Lung (tissue), 12 donors: ENCODE results near the gene CLEC20A. TPM values are rescaled to one million over a fixed set of nuclear protein-coding genes. Genes with fewer than 3 reads are reported as not detected.

ENCODE experiments used
- ATAC-seq: fragments of 200-7000 bp; cut with Tn5 transposase; one replicate; pipeline ENCODE4 v1.9.1; 2020; ENCODE audit warnings: moderate number of reproducible peaks; ENCODE audit not compliant: insufficient read depth, low FRiP score
- DNase-seq, 3 donors: peaks; one replicate each; pipeline ENCODE4 v3.0.0-alpha.2; 2013 to 2017
- H3K27ac ChIP-seq, 2 donors: one replicate each; pipeline ENCODE4 v1.5.1; 2013; ENCODE audit warnings: mild to moderate bottlenecking in 2 of 2, moderate library complexity in 2 of 2, control low read depth in 1 of 2, inconsistent platforms in 1 of 2, low read depth in 1 of 2, low read length in 1 of 2
- H3K27me3 ChIP-seq, 3 donors: one replicate each; pipeline ENCODE4 v1.5.1; 2013; ENCODE audit warnings: low read length in 2 of 3; ENCODE audit not compliant: control insufficient read depth in 3 of 3, insufficient read depth in 3 of 3
- H3K36me3 ChIP-seq, 4 donors: one replicate each; pipeline ENCODE4 v1.5.1; 2013; ENCODE audit warnings: low read length in 4 of 4, mild to moderate bottlenecking in 1 of 4, moderate library complexity in 1 of 4; ENCODE audit not compliant: control insufficient read depth in 4 of 4, insufficient read depth in 4 of 4
- H3K4me1 ChIP-seq, 5 donors: one replicate each; pipeline ENCODE4 v1.5.1; 2013; ENCODE audit warnings: low read length in 5 of 5, mild to moderate bottlenecking in 2 of 5, moderate library complexity in 1 of 5; ENCODE audit not compliant: control insufficient read depth in 5 of 5, insufficient read depth in 5 of 5
- H3K4me3 ChIP-seq: one replicate; pipeline ENCODE4 v1.5.1; 2013; ENCODE audit warnings: mild to moderate bottlenecking, control low read depth, moderate library complexity
- H3K9ac ChIP-seq, 2 donors: one replicate each; pipeline ENCODE4 v1.5.1; 2013; ENCODE audit warnings: low read length in 2 of 2, control low read depth in 1 of 2; ENCODE audit not compliant: insufficient read depth in 1 of 2
- H3K9me3 ChIP-seq, 4 donors: one replicate each; pipeline ENCODE4 v1.5.1; 2013; ENCODE audit warnings: low read length in 3 of 4, mild to moderate bottlenecking in 1 of 4, moderate library complexity in 1 of 4; ENCODE audit not compliant: control insufficient read depth in 4 of 4, insufficient read depth in 3 of 4
- WGBS, 2 donors: extraction: QIAGEN DNeasy Blood & Tissue Kit; methylation state at CpG; one replicate each; pipeline ENCODE4 v1.1.7; 2013; 5-methylcytosine and 5-hydroxymethylcytosine counted together
- polyA plus RNA-seq, 2 donors: library from polyadenylated mRNA; stranded (reverse); fragments of 200-250 nt; gene quantifications; one replicate each; pipeline ENCODE4 v1.2.1, GENCODE V29; 2013
- total RNA-seq, 2 donors: library from RNA; depleted of rRNA in 1 of 2; stranded (reverse); fragments of >200 nt in 1 of 2; gene quantifications; one replicate each; pipeline ENCODE4 v1.2.1, GENCODE V29; 2014 to 2021
- TF ChIP-seq, protein P1 (sequence below): IDR thresholded peaks from 2 replicates; pipeline ENCODE4 v1.5.1; 2012; ENCODE audit warnings: mild to moderate bottlenecking; ENCODE audit errors: control extremely low read depth, extremely low read depth
- donor health status: control.
- donor health status: control.
- donor health status: Bipolar disorder and iron deficiency.
- donor health status: healthy.
- donor health status: DM: yes; HTN: yes; CAD: no.

CLEC20A gene
- total and polyA plus RNA-seq, 4 donors = 0.14 TPM; not detected in 3

DNA sequence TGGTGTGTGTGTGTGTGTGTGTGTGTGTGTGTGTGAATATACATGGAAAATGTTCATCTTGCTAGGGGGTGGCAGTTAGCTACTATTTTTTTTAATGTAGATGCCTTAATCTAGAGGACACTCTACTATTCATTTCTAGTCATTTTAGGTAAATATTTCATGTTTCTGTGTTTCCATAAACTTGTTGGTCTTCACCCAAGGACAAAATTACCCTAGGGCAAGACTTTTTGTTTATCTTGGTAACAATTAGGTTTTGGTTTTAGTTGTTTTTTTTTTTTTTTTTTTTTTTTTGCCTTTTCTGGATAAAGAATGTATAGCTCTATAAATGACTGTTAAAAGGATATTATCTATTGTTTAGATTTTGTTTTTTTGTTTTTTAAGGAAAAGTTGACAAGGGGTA is 32.2 kb downstream of the CLEC20A start:
- H3K4me1 ChIP-seq = peaks cover 0 to 5% (median 0%) of the 10 kb centered on the region in 5 donors
- peaks cover 0 to 2% (median 0%) of the 10 kb centered on the region in 4 donors for H3K9me3 ChIP-seq
- DNase-seq = no peak
- H3K27me3 ChIP-seq = no peaks in the 10 kb centered on the region
- H3K27ac ChIP-seq = no peak overlapping the region
- TF ChIP-seq, protein P1, sequence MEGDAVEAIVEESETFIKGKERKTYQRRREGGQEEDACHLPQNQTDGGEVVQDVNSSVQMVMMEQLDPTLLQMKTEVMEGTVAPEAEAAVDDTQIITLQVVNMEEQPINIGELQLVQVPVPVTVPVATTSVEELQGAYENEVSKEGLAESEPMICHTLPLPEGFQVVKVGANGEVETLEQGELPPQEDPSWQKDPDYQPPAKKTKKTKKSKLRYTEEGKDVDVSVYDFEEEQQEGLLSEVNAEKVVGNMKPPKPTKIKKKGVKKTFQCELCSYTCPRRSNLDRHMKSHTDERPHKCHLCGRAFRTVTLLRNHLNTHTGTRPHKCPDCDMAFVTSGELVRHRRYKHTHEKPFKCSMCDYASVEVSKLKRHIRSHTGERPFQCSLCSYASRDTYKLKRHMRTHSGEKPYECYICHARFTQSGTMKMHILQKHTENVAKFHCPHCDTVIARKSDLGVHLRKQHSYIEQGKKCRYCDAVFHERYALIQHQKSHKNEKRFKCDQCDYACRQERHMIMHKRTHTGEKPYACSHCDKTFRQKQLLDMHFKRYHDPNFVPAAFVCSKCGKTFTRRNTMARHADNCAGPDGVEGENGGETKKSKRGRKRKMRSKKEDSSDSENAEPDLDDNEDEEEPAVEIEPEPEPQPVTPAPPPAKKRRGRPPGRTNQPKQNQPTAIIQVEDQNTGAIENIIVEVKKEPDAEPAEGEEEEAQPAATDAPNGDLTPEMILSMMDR = no peak
- H3K36me3 ChIP-seq = peaks cover 11 to 42% (median 29%) of the 10 kb centered on the region in 4 donors
- H3K9ac ChIP-seq = no peak overlapping the region
- no peak overlapping the region for H3K4me3 ChIP-seq
- ATAC-seq = no peak

DNA sequence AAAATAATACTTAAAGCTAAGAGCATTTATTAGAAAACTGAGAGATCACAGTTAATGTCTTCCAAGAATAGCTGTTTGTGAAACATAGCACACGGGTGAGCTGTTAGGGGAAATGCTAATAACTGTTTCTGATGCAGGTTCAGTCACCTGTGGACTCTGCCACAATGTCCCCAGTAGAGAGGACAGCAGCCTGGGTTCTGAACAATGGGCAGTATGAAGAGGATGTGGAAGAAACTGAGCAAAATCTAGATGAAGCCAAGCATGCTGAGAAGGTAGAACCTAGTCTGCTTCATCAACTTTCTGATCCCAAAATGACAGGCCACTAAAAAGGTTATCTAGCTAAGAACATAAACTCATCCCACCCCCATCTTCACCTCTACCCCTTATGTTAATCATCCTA is 32.6 kb downstream of the CLEC20A start:
- Histone ChIP-seq H3K27ac (no peak overlapping the region), H3K36me3 (peaks cover 11 to 38% (median 27%) of the 10 kb centered on the region in 4 donors), H3K4me1 (peaks cover 0 to 5% (median 0%) of the 10 kb centered on the region in 5 donors), H3K9me3 (peaks cover 0 to 2% (median 0%) of the 10 kb centered on the region in 4 donors), H3K4me3 (no peak overlapping the region), H3K27me3 (no peaks in the 10 kb centered on the region), H3K9ac (no peak overlapping the region)
- TF ChIP-seq, protein P1 = no peak
- ATAC-seq (no peak), DNase-seq (no peak)
- 92 to 94% methylated on average over 1 of the region's 1 CpG for WGBS, 2 donors

DNA sequence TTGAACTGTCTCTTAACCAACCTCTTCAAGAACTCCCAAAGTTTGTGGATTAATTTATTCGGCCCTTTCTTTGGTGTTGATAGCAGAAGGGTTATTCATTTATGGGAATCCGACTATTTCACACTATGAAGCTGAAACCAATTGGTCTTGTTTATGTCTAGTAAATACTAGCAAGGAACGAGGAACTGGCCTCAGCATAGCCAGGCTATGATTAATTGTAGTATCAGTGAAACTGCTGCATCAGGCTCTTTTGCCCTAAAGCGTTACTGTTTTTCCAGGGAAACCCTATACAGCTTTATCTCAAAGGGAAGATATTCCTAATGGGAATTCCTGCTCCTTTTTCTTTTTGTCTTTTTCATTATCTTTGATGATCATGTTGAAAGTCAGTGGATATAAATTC is 35.1 kb downstream of the CLEC20A start:
- Histone ChIP-seq H3K27me3 (no peaks in the 10 kb centered on the region), H3K9ac (no peak overlapping the region), H3K4me3 (no peak overlapping the region), H3K27ac (no peak overlapping the region), H3K4me1 (peaks cover 0 to 5% (median 0%) of the 10 kb centered on the region in 5 donors), H3K9me3 (no peaks in the 10 kb centered on the region), H3K36me3 (peaks cover 13 to 30% (median 19%) of the 10 kb centered on the region in 4 donors)
- ATAC-seq (no peak), DNase-seq (no peak)
- TF ChIP-seq, protein P1 = no peak
- WGBS, 2 donors = 87 to 93% methylated on average over 4 of the region's 4 CpGs

DNA sequence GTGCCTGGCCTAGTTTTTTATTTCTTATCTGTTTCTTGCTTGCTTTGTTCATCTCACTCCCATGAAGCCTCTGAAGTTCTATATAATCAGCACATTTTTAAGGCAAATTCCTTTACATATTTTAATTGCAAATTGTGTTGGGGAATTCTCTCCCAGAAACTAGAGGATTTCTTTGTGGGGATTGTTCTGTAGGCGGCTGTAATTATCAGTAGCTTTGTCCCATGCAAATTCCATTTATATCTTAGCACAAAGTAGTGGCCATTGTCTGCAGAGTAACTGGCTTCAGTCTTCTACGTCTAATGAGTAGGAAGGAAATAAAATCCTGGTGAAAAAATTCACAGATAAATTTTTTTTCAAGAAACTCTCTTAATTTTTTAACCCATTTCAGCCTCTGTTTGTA is 35.7 kb downstream of the CLEC20A start:
- ATAC-seq (no peak), DNase-seq (no peak)
- Histone ChIP-seq H3K4me1 (peaks cover 0 to 5% (median 0%) of the 10 kb centered on the region in 5 donors), H3K4me3 (no peak overlapping the region), H3K9me3 (no peaks in the 10 kb centered on the region), H3K36me3 (peaks cover 16 to 29% (median 17%) of the 10 kb centered on the region in 4 donors), H3K27me3 (no peaks in the 10 kb centered on the region), H3K27ac (no peak overlapping the region), H3K9ac (no peak overlapping the region)
- TF ChIP-seq, protein P1 = no peak
- WGBS, 2 donors = 88 to 97% methylated on average over 2 of the region's 2 CpGs
